RWPE1 (cell line): ENCODE results near the gene UTP11.

Experiments
- CTCF ChIA-PET: fragments of 350-600 bp; sonication (Branson Sonifier 250); formaldehyde crosslinking; extraction: SDS; loops from one replicate; lab custom pipeline; 2021; lab: Yijun Ruan, JAX
- POLR2A ChIA-PET: fragments of 400-600 bp; formaldehyde crosslinking; extraction: SDS; loops from one replicate; lab custom pipeline; 2020; ENCODE audit warnings: antibody characterized with exemption; ENCODE audit not compliant: low non-redundant PET; lab: Yijun Ruan, JAX
- DNase-seq: peaks from one replicate; pipeline ENCODE4 v3.0.0; 2012; ENCODE audit warnings: low spot score
- H3K27ac ChIP-seq: fragments of 450-650 bp; 2 replicates; pipeline ENCODE4 v1.5.1; 2017
- TF ChIP-seq, protein P1 (sequence below): fragments of 450-650 bp; conservative IDR thresholded peaks from 2 replicates; pipeline ENCODE4 v1.5.1; 2017; ENCODE audit warnings: low read depth, mild to moderate bottlenecking

Gene UTP11

DNA sequence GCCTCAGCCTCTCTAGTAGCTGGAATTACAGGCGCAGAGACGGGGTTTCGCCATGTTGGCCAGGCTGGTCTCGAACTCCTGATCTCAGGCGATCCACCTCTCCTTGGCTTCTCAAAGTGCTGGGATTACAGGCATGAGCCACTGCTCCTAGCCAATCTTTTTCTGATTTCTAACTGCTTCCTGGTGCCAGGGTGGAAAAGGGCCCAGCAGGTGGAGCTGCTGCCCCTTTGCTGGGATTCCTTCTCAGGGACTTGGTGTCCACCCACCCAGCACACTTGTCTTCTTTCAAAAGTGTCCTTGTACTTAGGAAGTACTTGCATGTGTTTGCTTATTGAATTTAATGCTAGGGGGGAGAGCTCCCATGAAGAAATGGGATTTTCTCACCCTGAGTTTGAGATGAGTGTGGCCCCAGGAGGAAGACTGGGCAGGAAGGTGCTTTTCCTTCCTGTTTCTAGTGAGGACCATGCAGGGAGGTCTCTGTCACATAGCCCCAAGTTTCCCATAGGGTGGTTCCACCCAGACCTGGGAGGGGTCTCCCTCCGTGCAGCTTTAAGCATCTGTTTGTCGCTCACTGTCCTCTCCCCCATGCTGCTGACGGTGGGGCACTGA, 14.2 kb downstream of the UTP11 start:
- CTCF ChIA-PET = interaction anchor here (0.5 to 4.0 kb wide), 22 partner anchors 11 to 1515 kb away, joined by 3 to 28 read pairs (median 4); partner anchors contain the start of gene UTP11
- peak overlapping the region; percentile 92 for H3K27ac ChIP-seq
- TF ChIP-seq, protein P1, sequence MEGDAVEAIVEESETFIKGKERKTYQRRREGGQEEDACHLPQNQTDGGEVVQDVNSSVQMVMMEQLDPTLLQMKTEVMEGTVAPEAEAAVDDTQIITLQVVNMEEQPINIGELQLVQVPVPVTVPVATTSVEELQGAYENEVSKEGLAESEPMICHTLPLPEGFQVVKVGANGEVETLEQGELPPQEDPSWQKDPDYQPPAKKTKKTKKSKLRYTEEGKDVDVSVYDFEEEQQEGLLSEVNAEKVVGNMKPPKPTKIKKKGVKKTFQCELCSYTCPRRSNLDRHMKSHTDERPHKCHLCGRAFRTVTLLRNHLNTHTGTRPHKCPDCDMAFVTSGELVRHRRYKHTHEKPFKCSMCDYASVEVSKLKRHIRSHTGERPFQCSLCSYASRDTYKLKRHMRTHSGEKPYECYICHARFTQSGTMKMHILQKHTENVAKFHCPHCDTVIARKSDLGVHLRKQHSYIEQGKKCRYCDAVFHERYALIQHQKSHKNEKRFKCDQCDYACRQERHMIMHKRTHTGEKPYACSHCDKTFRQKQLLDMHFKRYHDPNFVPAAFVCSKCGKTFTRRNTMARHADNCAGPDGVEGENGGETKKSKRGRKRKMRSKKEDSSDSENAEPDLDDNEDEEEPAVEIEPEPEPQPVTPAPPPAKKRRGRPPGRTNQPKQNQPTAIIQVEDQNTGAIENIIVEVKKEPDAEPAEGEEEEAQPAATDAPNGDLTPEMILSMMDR = peak; percentile 91
- POLR2A ChIA-PET = no interaction called here
- DNase-seq = peak; percentile 77

DNA sequence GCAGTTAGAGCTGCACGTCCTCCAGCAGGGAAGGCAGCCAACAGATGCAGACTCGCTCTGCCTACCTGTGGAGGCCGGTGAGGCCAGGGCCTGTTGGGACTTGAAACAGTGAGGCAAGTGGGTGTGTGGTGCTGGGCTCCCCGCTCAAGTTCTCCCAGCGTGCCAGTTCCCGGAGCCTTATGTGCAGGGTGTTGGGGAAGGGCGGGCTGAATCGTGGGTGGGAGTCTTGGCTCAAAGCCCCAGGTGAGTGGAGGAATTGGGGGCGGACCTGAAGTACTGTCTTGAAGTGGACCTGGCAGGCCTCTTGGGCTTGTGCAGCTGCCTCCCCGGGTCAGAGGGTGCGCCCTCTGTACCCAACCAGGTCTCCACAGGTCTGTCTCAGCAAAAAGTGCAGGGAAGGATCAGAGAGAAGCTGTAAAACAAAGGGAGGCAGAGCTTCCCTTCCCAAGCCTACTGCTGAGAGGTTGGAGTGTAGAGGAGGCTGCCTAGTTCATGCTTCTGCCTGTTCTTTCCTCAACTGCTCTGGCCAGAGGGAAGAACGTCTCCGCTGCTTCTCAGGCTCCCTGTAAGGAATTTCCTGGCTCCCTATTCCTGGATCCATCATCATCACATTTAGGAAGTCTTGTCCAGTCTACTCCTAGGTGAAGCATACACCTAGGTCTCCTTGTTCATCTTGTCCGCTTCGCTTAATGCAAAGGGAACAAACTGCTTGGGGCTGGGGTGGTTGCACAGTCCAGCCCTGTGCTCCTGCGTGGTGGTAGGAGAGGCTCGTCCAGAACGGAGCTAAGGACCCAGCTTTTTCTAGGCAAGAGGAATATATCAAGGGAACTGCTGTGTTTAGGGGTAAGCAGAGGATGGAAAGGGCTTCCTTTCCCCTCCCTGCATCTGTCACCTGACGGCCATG, 14.9 kb downstream of the UTP11 start:
- ChIA-PET POLR2A (interaction anchor here (1.1 kb wide), 1 partner anchor 12 kb away, joined by 3 read pairs; no protein-coding TSS in a partner anchor), CTCF (interaction anchor here (0.5 to 4.0 kb wide), 23 partner anchors 10 to 1514 kb away, joined by 3 to 28 read pairs (median 4); partner anchors contain the start of gene UTP11)
- peak; percentile 94 for DNase-seq
- H3K27ac ChIP-seq = peak overlapping the region; percentile 92
- TF ChIP-seq, protein P1 = no peak

DNA sequence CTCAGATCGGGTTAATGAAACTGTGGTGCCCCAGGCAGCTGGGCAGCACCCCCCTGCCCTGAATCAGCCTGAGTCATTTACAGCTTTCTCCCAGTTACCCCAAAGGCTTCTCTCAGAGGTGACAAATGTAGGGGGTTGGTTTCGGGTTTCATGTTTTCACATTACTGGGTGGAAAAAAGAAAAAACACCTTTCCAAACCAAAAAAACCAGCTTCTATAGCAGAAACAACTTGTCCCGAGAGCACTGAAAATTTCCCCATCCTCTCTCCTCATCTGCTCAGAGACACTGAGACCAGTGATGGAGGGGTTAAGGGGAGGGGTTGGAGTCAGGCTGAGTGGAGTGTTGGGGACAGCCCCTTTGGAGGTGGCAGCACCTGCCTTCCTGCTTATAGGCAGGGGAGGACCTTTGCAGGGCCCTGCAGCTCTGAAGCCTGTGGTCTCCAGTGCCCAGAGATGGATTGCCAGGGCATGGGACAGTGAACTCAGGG, 15.6 kb downstream of the UTP11 start:
- CTCF ChIA-PET = interaction anchor here (0.9 to 4.0 kb wide), 5 partner anchors 10 to 807 kb away, joined by 3 to 28 read pairs (median 4); no protein-coding TSS in a partner anchor

DNA sequence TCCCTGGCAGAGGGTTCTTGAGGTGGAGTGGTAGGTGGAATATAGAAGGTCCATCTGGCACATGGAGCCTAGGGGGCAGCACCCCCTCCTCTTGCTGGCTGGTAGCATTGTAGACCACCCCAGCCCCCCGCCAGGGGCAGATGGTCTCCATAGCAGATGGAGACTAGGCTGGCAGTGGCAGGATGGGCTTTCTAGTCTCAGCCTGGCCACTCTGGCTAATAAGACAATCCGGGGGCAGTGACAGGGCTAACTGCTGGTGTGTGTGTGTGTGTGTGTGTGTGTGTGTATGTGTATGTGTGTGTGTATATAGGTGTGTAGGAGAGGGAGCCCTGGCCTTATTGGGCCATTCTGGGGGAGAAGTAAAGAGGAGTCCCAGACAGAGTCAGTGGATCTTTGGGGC, 16.1 kb downstream of the UTP11 start:
- TF ChIP-seq, protein P1 = no peak
- peak overlapping the region; percentile 92 for H3K27ac ChIP-seq
- POLR2A ChIA-PET = no interaction called here
- CTCF ChIA-PET = interaction anchor here (1.1 to 4.0 kb wide), 3 partner anchors 39 to 806 kb away, joined by 3 to 28 read pairs (median 4); no protein-coding TSS in a partner anchor
- no peak for DNase-seq

More for the DNA sequence above, 15.6 kb downstream of the UTP11 start:
- peak; percentile 84 for DNase-seq
- POLR2A ChIA-PET = interaction anchor here (1.1 kb wide), 1 partner anchor 11 kb away, joined by 3 read pairs; no protein-coding TSS in a partner anchor
- TF ChIP-seq, protein P1 = no peak
- peak overlapping the region; percentile 92 for H3K27ac ChIP-seq

DNA sequence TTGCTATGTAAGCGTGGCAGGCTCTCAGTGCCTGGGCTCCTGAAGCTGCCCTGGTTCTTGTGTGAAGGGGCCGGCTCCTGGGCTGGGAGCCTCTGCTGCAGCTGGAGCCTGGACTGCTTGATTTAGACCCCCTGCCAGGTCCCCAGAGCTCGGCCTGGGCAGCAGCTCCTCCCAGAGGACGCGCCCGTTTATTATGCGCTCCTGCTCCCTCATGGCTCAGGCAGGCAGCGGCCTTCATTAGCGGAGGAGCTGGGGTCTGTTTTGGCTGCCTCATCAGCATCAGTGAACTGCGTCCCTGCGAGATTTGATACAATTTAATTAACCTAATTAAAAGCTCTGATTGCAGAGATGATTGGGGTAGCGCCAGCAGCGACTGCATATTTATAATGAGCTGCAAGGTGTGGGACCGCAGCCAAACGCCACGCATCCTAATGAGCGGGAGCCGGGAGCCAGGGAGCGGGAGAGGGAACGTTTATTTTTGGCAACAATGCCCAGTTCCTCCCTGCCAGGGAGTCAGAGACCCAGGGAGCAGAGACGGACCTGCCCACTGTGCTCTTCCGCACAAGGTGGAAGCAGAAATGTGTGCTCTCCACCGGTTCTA, 16.6 kb downstream of the UTP11 start:
- peak overlapping the region; percentile 92 for H3K27ac ChIP-seq
- no peak for DNase-seq
- POLR2A ChIA-PET = no interaction called here
- TF ChIP-seq, protein P1 = no peak
- CTCF ChIA-PET = interaction anchor here (0.6 to 1.1 kb wide), 3 partner anchors 109 to 378 kb away, joined by 3 read pairs; no protein-coding TSS in a partner anchor
